ENCODE measurements around the gene BCL6B.

BCL6B gene

DNA sequence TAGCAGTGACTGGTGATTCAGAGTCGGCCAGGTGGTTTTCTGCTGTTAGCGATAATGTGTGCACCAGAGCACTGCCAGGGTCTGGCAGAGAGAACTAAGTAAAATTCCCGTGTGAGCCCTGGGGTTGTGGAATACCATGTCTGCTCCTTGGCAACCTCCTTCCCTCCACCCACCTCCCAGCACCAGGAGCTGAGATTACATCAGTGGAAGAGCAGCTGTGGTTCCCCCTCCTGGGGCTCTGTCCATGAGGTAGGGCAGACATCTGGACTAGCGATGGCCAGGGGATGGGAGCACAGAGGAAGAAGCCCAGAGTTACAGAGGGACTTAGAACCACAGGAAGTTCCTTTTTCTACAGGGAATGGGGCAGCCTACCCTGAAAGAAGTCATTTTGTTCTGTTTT lies 41.4 kb downstream of the BCL6B start:
- Histone ChIP-seq H3K9me3 (ENCODE audit: control insufficient read depth in 2 of 2, low read length in 2 of 2) (peaks cover 6 to 8% of the 10 kb centered on the region in 2 donors), H3K27ac (ENCODE audit: low read length) (no peak overlapping the region), H3K27me3 (ENCODE audit: control insufficient read depth in 1 of 2, insufficient read depth in 2 of 2, low read length in 2 of 2) (peaks cover 3 to 10% of the 10 kb centered on the region in 2 donors)

GRCh38 chr17:7067198-7067597 lies 44.3 kb downstream of the BCL6B start:
- Histone ChIP-seq H3K9ac (ENCODE audit: low read length in 2 of 2) (no peak overlapping the region), H3K4me3 (ENCODE audit: low read length in 2 of 2) (no peak overlapping the region), H3K36me3 (ENCODE audit: control insufficient read depth in 2 of 2, insufficient read depth in 2 of 2, low read length in 2 of 2) (no peaks in the 10 kb centered on the region)

More for the DNA sequence above, 41.4 kb downstream of the BCL6B start:
- Histone ChIP-seq H3K9ac (ENCODE audit: low read length in 2 of 2) (no peak overlapping the region), H3K36me3 (ENCODE audit: control insufficient read depth in 2 of 2, insufficient read depth in 2 of 2, low read length in 2 of 2) (no peaks in the 10 kb centered on the region), H3K4me3 (ENCODE audit: low read length in 2 of 2) (no peak overlapping the region), H3K4me1 (ENCODE audit: control insufficient read depth, insufficient read depth, low read length) (no peaks in the 10 kb centered on the region)

DNA sequence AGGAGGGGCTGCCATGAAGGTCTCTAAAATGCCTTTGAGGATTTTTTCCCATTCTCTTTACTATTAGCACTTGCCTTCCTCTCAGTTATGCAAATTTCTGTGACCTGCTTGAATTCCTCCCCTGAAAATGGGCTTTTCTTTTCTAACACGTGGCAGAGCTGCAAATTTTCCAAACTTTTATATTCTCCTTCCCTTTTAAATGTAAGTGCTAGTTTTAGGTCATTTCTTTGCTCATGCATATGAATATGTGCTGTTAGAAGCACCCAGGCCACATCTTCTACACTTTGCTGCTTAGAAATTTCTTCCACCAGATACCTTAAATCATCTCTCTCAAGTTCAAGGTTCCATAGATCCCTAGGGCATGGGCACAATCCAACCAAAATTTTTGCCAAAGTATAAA lies 45.4 kb downstream of the BCL6B start:
- Histone ChIP-seq H3K9ac (ENCODE audit: low read length in 2 of 2) (no peak overlapping the region), H3K27me3 (ENCODE audit: control insufficient read depth in 1 of 2, insufficient read depth in 2 of 2, low read length in 2 of 2) (peaks cover 0 to 11% of the 10 kb centered on the region in 2 donors)

More at GRCh38 chr17:7067198-7067597, 44.3 kb downstream of the BCL6B start:
- Histone ChIP-seq H3K27ac (ENCODE audit: low read length) (no peak overlapping the region), H3K27me3 (ENCODE audit: control insufficient read depth in 1 of 2, insufficient read depth in 2 of 2, low read length in 2 of 2) (peaks cover 0 to 11% of the 10 kb centered on the region in 2 donors), H3K9me3 (ENCODE audit: control insufficient read depth in 2 of 2, low read length in 2 of 2) (peaks cover 6 to 8% of the 10 kb centered on the region in 2 donors), H3K4me1 (ENCODE audit: control insufficient read depth, insufficient read depth, low read length) (no peaks in the 10 kb centered on the region)

DNA sequence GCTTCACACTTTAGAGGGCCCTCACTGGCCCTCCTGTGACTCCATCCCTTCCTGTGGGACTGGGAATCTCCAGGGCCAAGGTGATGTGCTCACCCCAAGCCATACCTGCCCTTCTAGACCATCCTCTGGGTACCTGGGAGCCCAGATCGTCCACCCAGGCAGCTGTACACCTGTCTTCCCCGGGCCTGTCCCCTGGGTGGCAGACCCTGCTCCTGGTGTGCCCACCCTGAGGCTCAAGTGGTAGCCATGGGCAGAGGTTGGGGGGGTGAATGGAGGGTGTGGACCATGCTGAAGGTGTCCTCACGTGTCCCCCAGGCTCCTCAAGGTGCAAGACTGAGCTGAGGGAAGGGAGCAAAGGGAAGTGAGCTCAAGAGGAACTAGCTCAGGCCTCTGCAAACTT lies 47.9 kb downstream of the BCL6B start:
- Histone ChIP-seq H3K4me1 (ENCODE audit: control insufficient read depth, insufficient read depth, low read length) (no peaks in the 10 kb centered on the region), H3K9me3 (ENCODE audit: control insufficient read depth in 2 of 2, low read length in 2 of 2) (peaks cover 6 to 8% of the 10 kb centered on the region in 2 donors), H3K36me3 (ENCODE audit: control insufficient read depth in 2 of 2, insufficient read depth in 2 of 2, low read length in 2 of 2) (no peaks in the 10 kb centered on the region), H3K9ac (ENCODE audit: low read length in 2 of 2) (no peak overlapping the region), H3K27ac (ENCODE audit: low read length) (no peak overlapping the region), H3K27me3 (ENCODE audit: control insufficient read depth in 1 of 2, insufficient read depth in 2 of 2, low read length in 2 of 2) (peaks cover 0 to 6% of the 10 kb centered on the region in 2 donors), H3K4me3 (ENCODE audit: low read length in 2 of 2) (no peak overlapping the region)

More for the DNA sequence above, 45.4 kb downstream of the BCL6B start:
- no peak overlapping the region for H3K4me3 ChIP-seq (ENCODE audit: low read length in 2 of 2)
- no peaks in the 10 kb centered on the region for H3K36me3 ChIP-seq (ENCODE audit: control insufficient read depth in 2 of 2, insufficient read depth in 2 of 2, low read length in 2 of 2)
- no peak overlapping the region for H3K27ac ChIP-seq (ENCODE audit: low read length)
- no peaks in the 10 kb centered on the region for H3K4me1 ChIP-seq (ENCODE audit: control insufficient read depth, insufficient read depth, low read length)
- H3K9me3 ChIP-seq (ENCODE audit: control insufficient read depth in 2 of 2, low read length in 2 of 2): peaks cover 6 to 8% of the 10 kb centered on the region in 2 donors

DNA sequence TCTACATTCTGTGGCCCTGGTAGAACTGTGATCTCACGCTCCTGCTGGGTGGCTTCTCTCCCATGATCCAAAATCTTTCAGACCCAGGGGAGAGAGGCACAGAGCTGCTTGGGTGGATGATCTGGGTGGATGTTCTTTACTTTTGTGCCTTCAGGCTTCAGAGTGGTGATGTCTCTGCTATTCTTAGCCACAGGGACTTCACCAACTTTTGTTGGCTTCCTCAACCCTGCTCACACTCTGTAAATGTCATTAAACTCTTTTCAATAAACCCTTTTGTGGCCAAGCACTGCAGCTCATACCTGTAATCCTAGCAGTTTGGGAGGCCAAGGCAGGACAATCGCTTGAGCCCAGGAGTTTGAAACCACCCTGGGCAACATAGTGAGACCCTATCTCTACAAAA lies 49.6 kb downstream of the BCL6B start:
- H3K9ac ChIP-seq (ENCODE audit: low read length in 2 of 2): no peak overlapping the region
- H3K27me3 ChIP-seq (ENCODE audit: control insufficient read depth in 1 of 2, insufficient read depth in 2 of 2, low read length in 2 of 2): peaks cover 0 to 5% of the 10 kb centered on the region in 2 donors
- no peak overlapping the region for H3K4me3 ChIP-seq (ENCODE audit: low read length in 2 of 2)
- H3K9me3 ChIP-seq (ENCODE audit: control insufficient read depth in 2 of 2, low read length in 2 of 2): peaks cover 6 to 8% of the 10 kb centered on the region in 2 donors
- no peaks in the 10 kb centered on the region for H3K36me3 ChIP-seq (ENCODE audit: control insufficient read depth in 2 of 2, insufficient read depth in 2 of 2, low read length in 2 of 2)
- H3K27ac ChIP-seq (ENCODE audit: low read length): no peak overlapping the region
- no peaks in the 10 kb centered on the region for H3K4me1 ChIP-seq (ENCODE audit: control insufficient read depth, insufficient read depth, low read length)

- H3K4me3 ChIP-seq (ENCODE audit: low read length in 2 of 2): no peak overlapping the region
- no peaks in the 10 kb centered on the region for H3K9me3 ChIP-seq (ENCODE audit: control insufficient read depth in 2 of 2, low read length in 2 of 2)
- no peaks in the 10 kb centered on the region for H3K4me1 ChIP-seq (ENCODE audit: control insufficient read depth, insufficient read depth, low read length)
- no peaks in the 10 kb centered on the region for H3K36me3 ChIP-seq (ENCODE audit: control insufficient read depth in 2 of 2, insufficient read depth in 2 of 2, low read length in 2 of 2)
- no peak overlapping the region for H3K9ac ChIP-seq (ENCODE audit: low read length in 2 of 2)
- H3K27me3 ChIP-seq (ENCODE audit: control insufficient read depth in 1 of 2, insufficient read depth in 2 of 2, low read length in 2 of 2): peaks cover 0 to 2% of the 10 kb centered on the region in 2 donors
- no peak overlapping the region for H3K27ac ChIP-seq (ENCODE audit: low read length)
These were observed 52.1 kb downstream of the BCL6B start for GRCh38 chr17:7074931-7075330.

DNA sequence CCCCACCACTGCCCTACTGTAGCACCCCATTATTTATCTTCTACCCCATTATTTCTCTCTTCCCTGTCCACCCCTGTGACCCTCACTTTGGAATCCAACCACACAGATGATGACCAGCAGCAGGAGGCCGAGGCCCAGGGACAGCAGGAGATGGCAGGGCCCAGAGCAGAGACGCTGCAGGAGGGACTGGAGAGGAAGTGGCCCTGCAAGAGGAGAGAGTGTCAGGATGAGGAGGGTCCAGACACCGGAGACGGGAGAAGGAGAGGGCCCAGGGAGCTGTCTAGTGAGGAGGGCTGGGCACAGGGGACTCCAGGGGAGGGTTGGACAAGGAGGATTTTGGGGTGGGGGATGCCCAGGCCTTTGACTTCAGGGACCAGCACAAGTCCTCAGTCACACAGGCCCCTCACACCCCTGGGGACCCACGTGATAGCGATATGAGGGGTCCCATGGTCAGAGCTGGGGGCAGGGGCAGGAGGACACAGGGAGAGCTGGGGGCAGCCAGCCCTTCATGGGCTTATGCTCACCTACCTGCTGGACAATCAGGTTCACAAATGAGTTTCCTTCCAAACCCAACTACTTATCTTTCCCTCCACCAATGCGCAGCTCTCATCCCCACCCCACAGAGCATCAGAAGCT lies 55.2 kb downstream of the BCL6B start:
- Histone ChIP-seq H3K4me1 (ENCODE audit: control insufficient read depth, insufficient read depth, low read length) (no peaks in the 10 kb centered on the region), H3K9me3 (ENCODE audit: control insufficient read depth in 2 of 2, low read length in 2 of 2) (no peaks in the 10 kb centered on the region), H3K27ac (ENCODE audit: low read length) (no peak overlapping the region), H3K36me3 (ENCODE audit: control insufficient read depth in 2 of 2, insufficient read depth in 2 of 2, low read length in 2 of 2) (no peaks in the 10 kb centered on the region), H3K9ac (ENCODE audit: low read length in 2 of 2) (no peak overlapping the region), H3K27me3 (ENCODE audit: control insufficient read depth in 1 of 2, insufficient read depth in 2 of 2, low read length in 2 of 2) (no peaks in the 10 kb centered on the region), H3K4me3 (ENCODE audit: low read length in 2 of 2) (no peak overlapping the region)

GRCh38 chr17:7078711-7079110 lies 55.9 kb downstream of the BCL6B start:
- Histone ChIP-seq H3K4me3 (ENCODE audit: low read length in 2 of 2) (peak overlapping the region in 1 of 2 donors; percentile 8), H3K27ac (ENCODE audit: low read length) (no peak overlapping the region), H3K27me3 (ENCODE audit: control insufficient read depth in 1 of 2, insufficient read depth in 2 of 2, low read length in 2 of 2) (no peaks in the 10 kb centered on the region)

More at GRCh38 chr17:7078711-7079110, 55.9 kb downstream of the BCL6B start:
- H3K9me3 ChIP-seq (ENCODE audit: control insufficient read depth in 2 of 2, low read length in 2 of 2): no peaks in the 10 kb centered on the region
- no peak overlapping the region for H3K9ac ChIP-seq (ENCODE audit: low read length in 2 of 2)
- H3K4me1 ChIP-seq (ENCODE audit: control insufficient read depth, insufficient read depth, low read length): no peaks in the 10 kb centered on the region
- H3K36me3 ChIP-seq (ENCODE audit: control insufficient read depth in 2 of 2, insufficient read depth in 2 of 2, low read length in 2 of 2): no peaks in the 10 kb centered on the region

All from stomach smooth muscle (tissue), 2 donors.